A673 (cell line): ENCODE measurements around the gene IFFO2. TPM values are rescaled to one million over a fixed set of nuclear protein-coding genes. Genes with fewer than 3 reads are reported as not detected.

ENCODE experiments used
- BruUV-seq: library from RNA; stranded (reverse); fragments of 400-500 nt; replicated peaks from 2 replicates; lab custom pipeline; 2021; lab: Mats Ljungman, UMichigan
- CTCF ChIA-PET: fragments of 300-600 bp; sonication (Branson Sonifier 250); formaldehyde crosslinking; loops from one replicate; lab custom pipeline; 2022; ENCODE audit warnings: antibody characterized with exemption; lab: Charles Lee
- POLR2A ChIA-PET: fragments of 300-600 bp; sonication (Branson Sonifier 250); formaldehyde crosslinking; loops from one replicate; lab custom pipeline; 2022; ENCODE audit warnings: antibody characterized with exemption; ENCODE audit not compliant: low non-redundant PET; lab: Charles Lee
- DNase-seq: peaks from one replicate; pipeline ENCODE4 v3.0.0-alpha.2; 2015; ENCODE audit warnings: low spot score
- H3K27ac ChIP-seq: fragments of 200-600 bp; sonication (generic); 2 replicates; pipeline ENCODE4 v1.5.1; 2016; ENCODE audit warnings: mixed run types, low read depth, mild to moderate bottlenecking, mixed read lengths, antibody characterized with exemption, low read length; ENCODE audit not compliant: poor library complexity, severe bottlenecking
- H3K27me3 ChIP-seq: fragments of 200-600 bp; sonication (generic); replicated peaks from 2 replicates; pipeline ENCODE4 v1.6.1; 2017; ENCODE audit warnings: mixed run types, low read depth, mild to moderate bottlenecking, mixed read lengths, antibody characterized with exemption, low read length; ENCODE audit not compliant: insufficient read depth, poor library complexity
- H3K36me3 ChIP-seq: fragments of 200-600 bp; sonication (generic); 2 replicates; pipeline ENCODE4 v1.6.1; 2016; ENCODE audit warnings: mixed run types, mild to moderate bottlenecking, mixed read lengths, antibody characterized with exemption, low read length; ENCODE audit not compliant: insufficient read depth, poor library complexity, severe bottlenecking
- H3K4me1 ChIP-seq: fragments of 200-600 bp; sonication (generic); 2 replicates; pipeline ENCODE4 v1.6.1; 2017; ENCODE audit warnings: mixed run types, mild to moderate bottlenecking, mixed read lengths, antibody characterized with exemption, low read length; ENCODE audit not compliant: insufficient read depth, poor library complexity, severe bottlenecking
- H3K4me3 ChIP-seq: fragments of 200-600 bp; sonication (generic); 2 replicates; pipeline ENCODE4 v1.5.1; 2016; ENCODE audit warnings: low read depth, mixed run types, mild to moderate bottlenecking, mixed read lengths, low read length; ENCODE audit not compliant: poor library complexity, severe bottlenecking
- H3K9me3 ChIP-seq: fragments of 200-600 bp; sonication (generic); 2 replicates; pipeline ENCODE4 v1.6.1; 2016; ENCODE audit warnings: mixed run types, low read depth, mild to moderate bottlenecking, mixed read lengths, antibody characterized with exemption, low read length; ENCODE audit not compliant: poor library complexity, severe bottlenecking
- CTCF ChIP-seq: fragments of 300-800, 200-600 bp; sonication (generic); conservative IDR thresholded peaks from 2 replicates; pipeline ENCODE4 v1.5.1; 2017; ENCODE audit warnings: low read depth, mild to moderate bottlenecking, antibody characterized with exemption, low read length, moderate library complexity, mixed read lengths
- EZH2 ChIP-seq: fragments of 200-600 bp; sonication (generic); IDR thresholded peaks from 2 replicates; pipeline ENCODE4 v1.6.1; 2017; ENCODE audit warnings: borderline replicate concordance, low read depth, mild to moderate bottlenecking, mixed read lengths, antibody characterized with exemption, low read length; ENCODE audit not compliant: poor library complexity, severe bottlenecking
- intact Hi-C: fragments of 100-400 bp; cut with micrococcal nuclease; formaldehyde crosslinking; loops from one replicate; pipeline ENCODE4 v1.10.0; 2022; ENCODE audit not compliant: unreplicated experiment
- total RNA-seq: library from RNA; stranded (reverse); gene quantifications from 2 replicates; pipeline ENCODE4 v1.2.3, GENCODE V29; 2021

Gene IFFO2
- total RNA-seq, 1 experiment from 2014 or later, result 13.3 TPM

- peak; percentile 52 for DNase-seq
- Histone ChIP-seq H3K4me1 (peaks cover 69% of the 10 kb centered on the region), H3K27ac (peak overlapping the region; percentile 79), H3K4me3 (peak overlapping the region; percentile 33), H3K36me3 (no peaks in the 10 kb centered on the region), H3K27me3 (no peaks in the 10 kb centered on the region), H3K9me3 (no peaks in the 10 kb centered on the region)
- ChIA-PET POLR2A (no interaction called here), CTCF (interaction anchor here (2.2 kb wide), 1 partner anchor 37 kb away, joined by 8 read pairs; no protein-coding TSS in a partner anchor)
- intact Hi-C loops, result loop anchor here (1.0 kb wide), 1 partner anchor 24 kb away; no protein-coding TSS in a partner anchor
- TF ChIP-seq CTCF, result no peak
- no peak for TF ChIP-seq EZH2
- no TSS peak for BruUV-seq
Measured at GRCh38 chr1:18950401-18951026, 6.0 kb downstream of the IFFO2 start.

GRCh38 chr1:18949686-18950400 lies 6.6 kb downstream of the IFFO2 start:
- TF ChIP-seq CTCF (0 out of 2 replicates have a peak, but pooled peaks have one; percentile 18), EZH2 (no peak)
- intact Hi-C loops, result loop anchor here (1.0 kb wide), 1 partner anchor 24 kb away; no protein-coding TSS in a partner anchor
- peak; percentile 65 for DNase-seq
- H3K36me3 ChIP-seq, result no peaks in the 10 kb centered on the region
- no peaks in the 10 kb centered on the region for H3K27me3 ChIP-seq
- peak overlapping the region; percentile 33 for H3K4me3 ChIP-seq
- peaks cover 74% of the 10 kb centered on the region for H3K4me1 ChIP-seq
- H3K27ac ChIP-seq, result peak overlapping the region; percentile 79
- ChIA-PET CTCF (interaction anchor here (2.2 kb wide), 1 partner anchor 37 kb away, joined by 8 read pairs; no protein-coding TSS in a partner anchor), POLR2A (no interaction called here)
- BruUV-seq, result no TSS peak
- no peaks in the 10 kb centered on the region for H3K9me3 ChIP-seq

GRCh38 chr1:18948913-18949685 lies 7.4 kb downstream of the IFFO2 start:
- ChIA-PET POLR2A (no interaction called here), CTCF (interaction anchor here (2.2 kb wide), 1 partner anchor 36 kb away, joined by 8 read pairs; no protein-coding TSS in a partner anchor)
- TF ChIP-seq EZH2 (no peak), CTCF (no peak)
- H3K36me3 ChIP-seq, result no peaks in the 10 kb centered on the region
- intact Hi-C loops, result no loop called here
- no TSS peak for BruUV-seq
- H3K27ac ChIP-seq, result peak overlapping the region; percentile 79
- H3K4me1 ChIP-seq, result peaks cover 76% of the 10 kb centered on the region
- no peaks in the 10 kb centered on the region for H3K9me3 ChIP-seq
- no peaks in the 10 kb centered on the region for H3K27me3 ChIP-seq
- DNase-seq, result no peak
- H3K4me3 ChIP-seq, result no peak overlapping the region
